GM18868 (cell line): ENCODE results near the gene ABITRAM.

Source experiments
- ATAC-seq: cut with Tn5 transposase; IDR thresholded peaks from one replicate; pipeline ENCODE4 v1.9.1; 2021; ENCODE audit warnings: mild to moderate bottlenecking, moderate library complexity; ENCODE audit not compliant: unreplicated experiment

Gene ABITRAM

DNA sequence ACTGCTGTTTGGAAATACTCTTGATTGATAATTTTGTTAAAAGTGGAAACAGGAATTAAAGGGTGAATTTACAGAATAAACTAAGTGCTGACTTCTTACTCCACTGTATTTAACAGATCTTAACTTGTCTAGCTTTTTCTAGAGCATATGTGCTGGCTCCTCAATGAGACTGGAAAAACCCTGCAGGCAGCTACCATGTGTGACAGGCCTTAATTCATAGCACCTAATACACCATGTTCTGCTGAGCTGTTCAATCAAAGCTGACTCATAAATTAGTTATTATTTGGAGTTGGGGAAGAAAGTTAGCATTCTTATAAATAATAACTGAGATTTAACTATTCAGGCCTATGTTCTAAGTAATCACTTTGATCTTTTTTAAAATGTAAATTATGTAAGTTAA is 49.7 kb downstream of the ABITRAM start:
- ATAC-seq: no peak
